GM13976 (cell line): Measurements from ENCODE around the gene CXXC5.

Source experiments
- DNase-seq: peaks from one replicate; pipeline ENCODE4 v3.0.0; 2012; ENCODE audit warnings: low spot score
- CTCF ChIP-seq: IDR thresholded peaks from 2 replicates; pipeline ENCODE4 v1.5.1; 2012; ENCODE audit warnings: borderline replicate concordance, mild to moderate bottlenecking; ENCODE audit not compliant: insufficient read depth; ENCODE audit errors: extremely low read depth, missing control alignments, control extremely low read depth
- in situ Hi-C: fragments of 300-500 bp; cut with MboI; formaldehyde crosslinking; loops from one replicate; pipeline ENCODE4 v1.12.0; 2022; ENCODE audit warnings: low sequenced_read_pairs, mixed read lengths, inconsistent platforms; ENCODE audit not compliant: unreplicated experiment

The CXXC5 gene

GRCh38 chr5:139651853-139652787 is 4.0 kb downstream of the CXXC5 start:
- peak; percentile 93 for DNase-seq
- TF ChIP-seq CTCF = no peak
- in situ Hi-C loops = no loop called here

- DNase-seq = peak; percentile 73
- TF ChIP-seq CTCF = no peak
- in situ Hi-C loops = no loop called here
Measured at GRCh38 chr5:139652788-139653241, 4.7 kb downstream of the CXXC5 start.

- no peak for TF ChIP-seq CTCF
- DNase-seq = no peak
- in situ Hi-C loops = no loop called here
Measured at GRCh38 chr5:139653616-139654015, 5.5 kb downstream of the CXXC5 start.

GRCh38 chr5:139654464-139654863 is 6.3 kb downstream of the CXXC5 start:
- no peak for DNase-seq
- no peak for TF ChIP-seq CTCF

GRCh38 chr5:139654871-139655491 is 6.8 kb downstream of the CXXC5 start:
- TF ChIP-seq CTCF = no peak
- in situ Hi-C loops = no loop called here
- no peak for DNase-seq

More at GRCh38 chr5:139654464-139654863, 6.3 kb downstream of the CXXC5 start:
- in situ Hi-C loops = no loop called here

GRCh38 chr5:139655727-139656271 is 7.7 kb downstream of the CXXC5 start:
- no peak for DNase-seq
- no peak for TF ChIP-seq CTCF
- in situ Hi-C loops = no loop called here
